Kidney (tissue), 14 donors: ENCODE results near the gene METTL8. TPM values are rescaled to one million over a fixed set of nuclear protein-coding genes. Genes with fewer than 3 reads are reported as not detected.

Experiments
- DNase-seq, 5 donors: peaks; one replicate each; pipeline ENCODE4 v3.0.0-alpha.2; 2013 to 2020
- FAIRE-seq: peaks from 2 replicates; lab custom pipeline; 2012; peaks lifted over from hg19 to GRCh38; lab: Jason Lieb, UNC
- H3K27ac ChIP-seq, 2 donors: one replicate each; pipeline ENCODE4 v1.7.0; 2013; ENCODE audit warnings: low read depth in 2 of 2, low read length in 2 of 2, inconsistent platforms in 1 of 2
- H3K27me3 ChIP-seq: one replicate; pipeline ENCODE4 v1.7.1; 2013; ENCODE audit warnings: low read length, inconsistent platforms; ENCODE audit not compliant: control insufficient read depth, insufficient read depth
- H3K36me3 ChIP-seq, 3 donors: one replicate each; pipeline versions ENCODE4 v1.7.0 to v1.7.1; 2013; ENCODE audit warnings: low read length in 3 of 3, control low read depth in 1 of 3, inconsistent platforms in 1 of 3; ENCODE audit not compliant: insufficient read depth in 3 of 3, control insufficient read depth in 2 of 3
- H3K4me1 ChIP-seq, 3 donors: one replicate each; pipeline versions ENCODE4 v1.7.0 to v1.7.1; 2013; ENCODE audit warnings: low read length in 3 of 3, inconsistent platforms in 1 of 3, low read depth in 1 of 3; ENCODE audit not compliant: control insufficient read depth in 2 of 3, insufficient read depth in 2 of 3
- H3K4me3 ChIP-seq, 3 donors: one replicate each; pipeline versions ENCODE4 v1.7.0 to v1.8.1; 2013; ENCODE audit warnings: low read length in 3 of 3, control low read depth in 1 of 3, inconsistent platforms in 1 of 3
- H3K9ac ChIP-seq, 3 donors: one replicate each; pipeline versions ENCODE4 v1.7.0 to v1.7.1; 2013; ENCODE audit warnings: low read length in 3 of 3, control low read depth in 1 of 3, inconsistent platforms in 1 of 3
- H3K9me3 ChIP-seq, 3 donors: one replicate each; pipeline versions ENCODE4 v1.7.0 to v1.7.1; 2013; ENCODE audit warnings: low read length in 3 of 3, control low read depth in 1 of 3, inconsistent platforms in 1 of 3; ENCODE audit not compliant: control insufficient read depth in 2 of 3, insufficient read depth in 1 of 3
- intact Hi-C: fragments of 100-400 bp; cut with DNase I; formaldehyde crosslinking; loops from one replicate; pipeline ENCODE4 v1.11.1; 2022
- polyA plus RNA-seq: library from polyadenylated mRNA; stranded (reverse); fragments of 350-450 nt; fragmentation: Illumina TruSeq; extraction: RNeasy Lipid Tissue Mini Kit (QIAGEN cat#74804); gene quantifications from one replicate; pipeline ENCODE4 v1.2.3, GENCODE V29; 2014; ENCODE audit warnings: low read depth, low replicate concordance; ENCODE audit not compliant: insufficient read depth
- total RNA-seq: library from RNA; stranded (reverse); fragmentation: NEBNext Ultra II Directional; extraction: Animal tissue kit (Norgen Biotek cat#: 25700); gene quantifications from one replicate; pipeline ENCODE4 v1.2.1, GENCODE V29; 2021
- TF ChIP-seq, protein P1 (sequence below): IDR thresholded peaks from 3 replicates; pipeline ENCODE4 v1.5.1; 2012; ENCODE audit warnings: mild to moderate bottlenecking, moderate library complexity, borderline replicate concordance; ENCODE audit not compliant: insufficient read depth; ENCODE audit errors: extremely low read depth
- donor health status: control.
- donor health status: control.
- donor health status: control.
- donor health status: control.
- donor health status: control.
- donor health status: DM: yes; HTN: yes; CAD: no.
- donor health status: Normal renal cell carcinoma (clear cell type).

Gene METTL8
- total and polyA plus RNA-seq, 2 donors from 2014 or later = 10.8 to 14.9 TPM

DNA sequence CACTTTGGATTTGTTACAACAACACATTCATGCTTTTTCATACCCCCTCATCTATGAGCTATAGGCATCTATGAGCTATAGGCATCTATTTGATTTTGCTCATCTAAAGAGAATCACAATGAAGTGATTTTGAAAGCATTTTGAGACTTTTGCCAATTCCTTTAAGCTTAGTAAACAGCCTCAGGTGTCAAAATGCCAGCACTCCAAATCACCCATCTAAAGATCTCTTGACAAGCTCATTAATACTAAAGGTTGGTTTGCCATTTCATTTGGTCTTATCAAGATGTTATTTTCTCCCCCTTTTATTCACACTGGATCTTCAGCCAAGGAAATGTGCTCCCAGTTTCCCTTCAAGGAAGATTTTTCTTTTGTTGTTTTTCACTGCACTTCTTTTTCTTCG is 162.4 kb downstream of the METTL8 start:
- DNase-seq (no peak), FAIRE-seq (no peak)
- H3K4me3 ChIP-seq = no peak overlapping the region
- no peaks in the 10 kb centered on the region for H3K36me3 ChIP-seq
- no peak overlapping the region for H3K9ac ChIP-seq
- no peak overlapping the region for H3K27ac ChIP-seq
- H3K27me3 ChIP-seq = no peaks in the 10 kb centered on the region
- intact Hi-C loops = no loop called here
- TF ChIP-seq, protein P1, sequence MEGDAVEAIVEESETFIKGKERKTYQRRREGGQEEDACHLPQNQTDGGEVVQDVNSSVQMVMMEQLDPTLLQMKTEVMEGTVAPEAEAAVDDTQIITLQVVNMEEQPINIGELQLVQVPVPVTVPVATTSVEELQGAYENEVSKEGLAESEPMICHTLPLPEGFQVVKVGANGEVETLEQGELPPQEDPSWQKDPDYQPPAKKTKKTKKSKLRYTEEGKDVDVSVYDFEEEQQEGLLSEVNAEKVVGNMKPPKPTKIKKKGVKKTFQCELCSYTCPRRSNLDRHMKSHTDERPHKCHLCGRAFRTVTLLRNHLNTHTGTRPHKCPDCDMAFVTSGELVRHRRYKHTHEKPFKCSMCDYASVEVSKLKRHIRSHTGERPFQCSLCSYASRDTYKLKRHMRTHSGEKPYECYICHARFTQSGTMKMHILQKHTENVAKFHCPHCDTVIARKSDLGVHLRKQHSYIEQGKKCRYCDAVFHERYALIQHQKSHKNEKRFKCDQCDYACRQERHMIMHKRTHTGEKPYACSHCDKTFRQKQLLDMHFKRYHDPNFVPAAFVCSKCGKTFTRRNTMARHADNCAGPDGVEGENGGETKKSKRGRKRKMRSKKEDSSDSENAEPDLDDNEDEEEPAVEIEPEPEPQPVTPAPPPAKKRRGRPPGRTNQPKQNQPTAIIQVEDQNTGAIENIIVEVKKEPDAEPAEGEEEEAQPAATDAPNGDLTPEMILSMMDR = no peak
- H3K4me1 ChIP-seq = no peaks in the 10 kb centered on the region
- H3K9me3 ChIP-seq = no peaks in the 10 kb centered on the region

GRCh38 chr2:171267855-171268629 is 165.7 kb downstream of the METTL8 start:
- H3K9me3 ChIP-seq = no peaks in the 10 kb centered on the region
- intact Hi-C loops = no loop called here
- FAIRE-seq (no peak), DNase-seq (no peak)
- H3K9ac ChIP-seq = no peak overlapping the region
- no peaks in the 10 kb centered on the region for H3K27me3 ChIP-seq
- no peaks in the 10 kb centered on the region for H3K4me1 ChIP-seq
- no peaks in the 10 kb centered on the region for H3K36me3 ChIP-seq
- no peak overlapping the region for H3K27ac ChIP-seq
- no peak overlapping the region for H3K4me3 ChIP-seq
- TF ChIP-seq, protein P1 = no peak

Other genes with a start within 250 kb of the METTL8 start
- 18.5 TPM for gene DCAF17, start 236 bp upstream of the METTL8 start, total RNA-seq
- gene DCAF17, start 236 bp upstream of the METTL8 start, polyA plus RNA-seq = 4.9 TPM
- 57.3 TPM for gene CYBRD1, start 88.5 kb upstream of the METTL8 start, total RNA-seq
- 17.7 TPM for gene CYBRD1, start 88.5 kb upstream of the METTL8 start, polyA plus RNA-seq